Cardiac muscle cell (in vitro differentiated cells and primary cell): ENCODE results near the gene IMPDH1. TPM values are rescaled to one million over a fixed set of nuclear protein-coding genes. Genes with fewer than 3 reads are reported as not detected.

Experiments used
- DNase-seq, 2 donors: peaks; one replicate each; pipeline versions ENCODE4 v3.0.0 to v3.0.0-alpha.2; 2010 to 2017; ENCODE audit warnings: low read depth in 1 of 2, low spot score in 1 of 2
- H3K27ac ChIP-seq: fragments of 200-600 bp; sonication (generic); 2 replicates; pipeline ENCODE4 v1.5.1; 2016
- H3K27me3 ChIP-seq: fragments of 200-600 bp; sonication (generic); 2 replicates; pipeline ENCODE4 v1.6.0; 2016; ENCODE audit warnings: control low read depth
- H3K36me3 ChIP-seq: fragments of 200-600 bp; sonication (generic); 2 replicates; pipeline ENCODE4 v1.5.1; 2016; ENCODE audit warnings: control low read depth
- H3K4me1 ChIP-seq: fragments of 200-600 bp; sonication (generic); 2 replicates; pipeline ENCODE4 v1.8.1; 2017; ENCODE audit warnings: low read depth, mild to moderate bottlenecking, mixed run types
- H3K4me3 ChIP-seq: fragments of 200-600 bp; sonication (generic); 2 replicates; pipeline ENCODE4 v1.5.1; 2016; ENCODE audit warnings: mild to moderate bottlenecking
- H3K9me3 ChIP-seq: fragments of 200-600 bp; sonication (generic); 2 replicates; pipeline ENCODE4 v1.5.1; 2017; ENCODE audit warnings: low read depth, mild to moderate bottlenecking, control low read depth
- CTCF ChIP-seq: IDR thresholded peaks from 2 replicates; pipeline ENCODE4 v1.5.1; 2012; ENCODE audit warnings: low read depth, mild to moderate bottlenecking, low read length
- polyA plus RNA-seq: library from polyadenylated mRNA; unstranded; fragments of >200 nt; fragmentation: Nextera tagmentation; extraction: Ambion mirVana; gene quantifications from 2 replicates; pipeline ENCODE4 v1.2.1, GENCODE V29; 2016
- total RNA-seq: library from RNA; depleted of rRNA; stranded (reverse); fragments of >200 nt; gene quantifications from 2 replicates; pipeline ENCODE4 v1.2.3, GENCODE V29; 2016

The IMPDH1 gene
- total and polyA plus RNA-seq, 2 experiments from 2014 or later = 20.5 to 24.0 TPM

DNA sequence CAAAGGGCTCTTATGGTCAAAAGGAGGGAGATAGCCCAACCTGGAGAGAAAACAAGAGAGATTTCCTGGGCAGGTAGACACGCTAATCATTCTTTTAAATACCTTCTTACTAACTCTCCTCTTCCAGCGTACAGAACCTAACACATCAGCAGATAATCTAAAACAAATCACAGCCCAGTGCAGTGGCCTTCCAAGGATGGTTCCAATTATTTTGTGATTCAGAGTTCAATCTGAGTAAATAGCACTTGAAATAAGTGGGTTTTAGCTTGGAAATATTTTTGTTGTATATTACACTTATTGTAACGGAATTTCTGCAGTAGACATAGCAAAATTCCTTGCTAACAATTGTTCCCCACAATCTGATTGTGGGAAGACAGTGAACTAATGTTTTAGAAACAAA is 7.3 kb upstream of the IMPDH1 start:
- peaks cover 17% of the 10 kb centered on the region for H3K27me3 ChIP-seq
- no peaks in the 10 kb centered on the region for H3K4me1 ChIP-seq
- no peak overlapping the region for H3K4me3 ChIP-seq
- DNase-seq = no peak
- H3K9me3 ChIP-seq = no peaks in the 10 kb centered on the region
- no peak for TF ChIP-seq CTCF
- H3K36me3 ChIP-seq = no peaks in the 10 kb centered on the region
- H3K27ac ChIP-seq = no peak overlapping the region

DNA sequence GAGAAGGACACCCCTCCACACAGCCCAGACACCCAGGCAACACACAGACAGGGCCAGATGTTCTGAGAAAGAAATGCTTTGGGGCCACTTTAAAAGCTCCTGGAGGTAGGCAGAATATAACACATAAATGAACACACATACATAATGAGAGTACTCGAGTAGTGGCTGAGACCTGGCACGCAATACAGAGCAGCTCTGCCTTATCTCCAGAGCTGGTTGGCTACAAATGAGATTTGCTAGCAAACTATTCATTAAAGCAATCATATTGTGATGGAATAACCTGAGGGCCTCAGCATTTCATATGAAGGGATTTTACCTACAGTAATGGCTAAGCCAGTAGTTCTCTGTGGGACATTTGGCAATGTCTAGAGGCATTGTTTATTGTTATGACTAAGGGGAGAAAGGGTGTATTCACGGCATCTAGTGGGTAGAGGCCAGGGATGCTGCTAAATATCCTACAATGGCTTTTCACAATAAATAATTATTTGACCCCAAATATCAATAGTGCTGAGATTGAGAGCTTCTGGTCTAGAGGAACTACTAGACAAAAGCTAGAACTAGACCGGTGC is 5.5 kb upstream of the IMPDH1 start:
- DNase-seq = no peak
- Histone ChIP-seq H3K4me1 (no peaks in the 10 kb centered on the region), H3K27ac (no peak overlapping the region), H3K4me3 (no peak overlapping the region), H3K9me3 (no peaks in the 10 kb centered on the region), H3K36me3 (no peaks in the 10 kb centered on the region), H3K27me3 (peaks cover 33% of the 10 kb centered on the region)
- no peak for TF ChIP-seq CTCF

DNA sequence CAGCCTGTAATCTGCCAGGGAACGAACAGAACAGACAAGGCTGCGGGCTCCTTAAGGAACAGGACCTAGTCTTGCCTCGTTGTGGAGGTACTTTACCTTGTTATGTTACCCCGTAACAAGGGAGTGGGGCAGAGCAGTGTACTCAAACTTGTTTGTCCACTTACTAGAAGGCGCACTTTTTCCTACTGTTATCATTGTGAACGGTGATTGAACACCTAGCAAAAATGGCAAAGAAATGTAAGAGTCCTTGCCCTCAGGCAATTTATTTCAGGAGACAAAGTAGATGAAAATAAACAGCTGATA is 620 bp upstream of the IMPDH1 start:
- no peaks in the 10 kb centered on the region for H3K36me3 ChIP-seq
- no peak for DNase-seq
- H3K4me3 ChIP-seq = peak overlapping the region; percentile 48
- H3K27ac ChIP-seq = no peak overlapping the region
- peaks cover 46% of the 10 kb centered on the region for H3K27me3 ChIP-seq
- no peaks in the 10 kb centered on the region for H3K4me1 ChIP-seq
- no peak for TF ChIP-seq CTCF
- no peaks in the 10 kb centered on the region for H3K9me3 ChIP-seq

- Histone ChIP-seq H3K4me3 (peak overlapping the region; percentile 48), H3K27me3 (peaks cover 58% of the 10 kb centered on the region), H3K4me1 (no peaks in the 10 kb centered on the region), H3K9me3 (no peaks in the 10 kb centered on the region), H3K36me3 (no peaks in the 10 kb centered on the region), H3K27ac (no peak overlapping the region)
- TF ChIP-seq CTCF = no peak
- peak in 1 of 2 donors; percentile 44 for DNase-seq
These were observed 830 bp downstream of the IMPDH1 start for GRCh38 chr7:128408709-128409595.

DNA sequence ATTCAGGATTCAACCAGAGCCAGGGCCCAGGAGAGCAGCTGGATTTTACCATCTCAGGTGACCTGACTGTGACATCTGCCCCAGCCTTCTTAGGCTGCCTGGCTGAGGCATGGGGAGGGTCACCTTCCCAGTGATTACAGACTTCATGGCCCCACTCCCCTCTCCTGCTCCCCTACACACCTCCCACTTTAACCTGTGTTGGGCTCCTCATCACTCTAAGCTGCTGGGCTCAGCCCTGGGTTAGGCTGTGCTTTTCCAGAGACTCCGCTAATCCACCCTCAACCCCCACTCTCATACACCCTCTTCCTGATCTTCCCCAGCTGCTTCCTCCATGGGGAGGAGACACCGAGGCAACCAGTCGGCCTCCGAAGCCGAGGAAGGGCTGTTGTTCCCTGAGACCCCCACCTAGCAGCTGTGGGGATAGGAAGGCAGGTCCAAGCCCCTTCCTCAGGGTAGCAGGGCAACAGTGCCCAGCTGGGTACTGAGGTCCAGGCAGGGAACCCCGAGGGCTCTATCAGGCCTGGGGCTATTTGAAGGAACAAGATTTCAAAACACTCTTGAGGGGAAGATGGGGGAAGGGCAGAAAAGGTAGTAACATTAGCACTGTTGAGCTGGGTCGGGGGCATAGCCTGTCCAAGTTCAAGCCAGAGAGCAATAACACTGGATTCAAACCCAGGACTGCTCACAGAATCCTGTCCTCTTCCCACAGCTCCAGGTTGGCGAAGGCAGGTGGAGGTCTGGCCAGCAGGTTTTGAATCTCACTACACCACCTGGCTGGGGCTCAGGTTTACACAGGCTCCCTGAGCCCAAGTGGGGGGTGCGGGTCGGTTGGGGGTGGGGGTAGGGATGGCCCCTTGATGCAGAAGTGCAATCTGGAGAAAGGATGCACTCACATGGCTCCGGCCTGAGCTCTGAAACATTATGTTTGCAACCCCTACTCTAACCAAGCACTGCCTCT is 1.8 kb downstream of the IMPDH1 start:
- Histone ChIP-seq H3K9me3 (no peaks in the 10 kb centered on the region), H3K36me3 (no peaks in the 10 kb centered on the region), H3K27ac (no peak overlapping the region), H3K4me3 (no peak overlapping the region), H3K4me1 (no peaks in the 10 kb centered on the region), H3K27me3 (peaks cover 52% of the 10 kb centered on the region)
- peak in 1 of 2 donors; percentile 34 for DNase-seq
- no peak for TF ChIP-seq CTCF
